COR-L47 (cell line): ENCODE data around the gene THSD4.

Source experiments
- DNase-seq: peaks from one replicate; lab custom pipeline; 2025; lab: John Stamatoyannopoulos, UW

Gene THSD4

DNA sequence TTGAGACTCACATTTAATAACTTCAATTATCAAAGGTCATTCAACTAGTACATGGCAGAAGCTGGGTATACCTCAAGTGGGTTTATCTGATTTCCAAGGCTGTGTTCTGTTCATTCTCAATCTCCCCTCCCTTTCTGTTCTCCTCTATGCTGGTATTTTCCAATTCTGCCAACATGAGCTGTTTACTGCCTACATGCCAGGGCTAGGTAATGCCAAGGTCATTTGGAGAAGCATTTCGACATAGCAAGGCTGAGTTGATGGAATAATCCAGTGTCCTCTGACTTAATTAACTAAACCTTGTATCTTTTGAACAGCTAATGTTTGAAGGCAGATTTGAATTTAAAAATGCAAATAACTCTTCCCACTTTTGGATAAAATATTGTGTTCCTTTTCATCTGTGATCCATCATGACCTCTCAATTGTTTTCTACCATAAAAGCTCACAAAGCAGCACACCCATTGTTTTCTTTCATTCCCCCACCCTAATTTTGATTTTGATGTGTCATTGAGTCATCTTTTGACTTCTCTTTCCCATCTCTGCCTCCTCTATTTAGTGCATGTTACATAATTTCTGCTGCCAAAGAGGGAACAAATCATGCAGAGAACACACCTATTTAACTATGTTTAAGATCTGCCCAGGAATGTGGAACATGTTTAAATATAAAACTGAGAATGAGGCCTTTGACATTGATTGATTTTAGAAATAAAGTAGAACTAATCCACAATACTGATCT is 386.2 kb downstream of the THSD4 start:
- no peak for DNase-seq

DNA sequence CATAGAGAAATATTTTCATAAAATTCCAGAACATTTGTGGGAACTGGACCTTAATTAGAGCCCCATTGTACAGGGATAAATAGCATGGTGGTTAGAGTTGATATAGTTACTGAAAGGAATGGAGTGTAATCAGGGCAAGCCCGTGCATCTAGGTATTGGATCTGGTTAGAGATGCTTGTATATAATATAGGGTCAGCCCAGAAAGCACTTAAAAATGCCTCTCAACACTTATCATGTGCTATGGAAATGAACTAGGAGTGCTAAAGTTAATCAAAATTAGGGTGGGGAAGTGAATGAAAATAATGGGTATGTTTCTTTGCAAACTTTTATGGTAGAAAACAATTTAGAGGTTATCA is 386.8 kb downstream of the THSD4 start:
- DNase-seq, result no peak

DNA sequence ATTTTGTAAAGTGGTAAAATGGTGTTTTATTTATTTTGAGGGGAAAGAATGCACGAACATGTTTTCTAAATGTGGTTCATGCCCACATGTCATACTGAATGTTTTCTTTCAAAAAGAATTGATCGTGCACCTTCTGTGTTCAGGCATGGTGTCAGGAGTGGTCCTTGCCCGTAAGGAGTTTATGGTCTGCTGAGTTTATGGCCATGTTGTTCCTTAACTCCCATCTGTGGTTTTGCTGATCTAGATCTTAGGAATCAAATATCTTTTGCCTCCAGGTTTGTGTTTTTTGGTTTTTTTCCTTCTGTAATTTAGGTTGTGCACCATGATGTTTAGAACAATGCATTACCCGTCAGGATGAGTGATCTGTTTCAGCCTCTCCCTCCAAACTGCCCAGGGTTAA is 390.7 kb downstream of the THSD4 start:
- DNase-seq, result no peak

DNA sequence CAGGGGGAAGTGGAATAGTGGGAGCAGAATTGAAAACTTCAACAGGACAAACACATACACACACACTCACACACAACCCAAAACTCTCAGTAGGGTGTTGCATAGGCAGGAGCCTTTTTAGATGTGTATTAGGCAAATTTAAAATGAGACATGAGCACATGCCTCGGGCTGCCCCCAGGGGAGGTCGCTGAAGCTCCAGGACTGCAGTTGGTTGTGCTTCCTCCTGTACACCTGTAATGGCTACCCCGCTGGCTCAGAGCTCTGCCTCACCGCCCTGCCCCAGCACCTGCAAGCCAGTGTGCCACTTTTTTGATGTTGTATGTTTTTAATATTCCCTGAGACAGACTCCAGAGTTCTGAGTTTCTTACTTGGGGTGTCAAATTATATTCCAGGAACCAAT is 391.7 kb downstream of the THSD4 start:
- no peak for DNase-seq

DNA sequence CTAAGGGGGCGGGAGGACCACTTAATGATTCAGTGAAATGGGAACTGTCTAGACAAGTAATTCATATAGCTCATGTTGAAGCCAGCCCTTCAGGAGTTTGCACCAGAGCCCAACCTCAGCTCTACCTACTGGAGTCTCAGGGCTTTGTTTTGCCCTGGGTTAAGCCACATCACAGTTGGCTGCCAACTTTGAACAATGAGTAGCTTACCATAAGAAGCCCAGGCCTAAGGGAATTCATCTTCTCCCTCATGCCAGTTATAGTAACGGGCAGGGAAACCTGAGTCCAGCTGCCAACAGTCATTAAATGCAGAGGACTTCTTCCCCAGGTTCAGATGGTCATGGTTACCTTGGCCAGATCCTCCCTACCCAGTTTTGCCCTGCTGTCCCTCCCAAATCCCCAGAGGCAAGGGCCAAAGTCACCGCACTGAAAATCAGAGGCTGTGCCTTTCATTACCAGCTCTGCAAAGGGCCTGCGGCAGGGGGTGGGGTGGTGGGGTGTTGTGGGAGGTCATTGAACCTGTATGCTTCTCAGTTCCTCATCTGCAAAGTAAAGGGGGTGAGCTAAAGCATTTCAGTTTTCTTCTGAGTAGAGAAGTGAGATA is 392.9 kb downstream of the THSD4 start:
- DNase-seq, result no peak

DNA sequence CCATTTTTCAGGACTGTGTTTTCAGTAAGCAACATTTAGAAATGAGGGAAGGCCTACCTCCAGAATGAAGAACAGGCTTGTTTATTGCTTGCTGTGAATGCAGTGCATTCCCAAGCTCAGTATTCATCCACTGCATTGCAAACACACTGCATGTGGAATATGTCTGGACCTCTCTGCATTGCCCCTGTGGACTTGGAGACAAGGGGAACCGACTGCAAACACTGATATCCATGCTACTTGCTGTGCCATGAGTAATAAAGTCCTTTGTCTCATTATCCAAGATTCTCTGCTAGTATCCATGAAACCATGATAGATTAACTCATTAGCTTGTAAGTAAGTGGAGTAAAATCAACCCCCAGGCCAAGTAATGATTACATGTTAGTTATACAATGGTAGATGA is 393.9 kb downstream of the THSD4 start:
- DNase-seq, result no peak

DNA sequence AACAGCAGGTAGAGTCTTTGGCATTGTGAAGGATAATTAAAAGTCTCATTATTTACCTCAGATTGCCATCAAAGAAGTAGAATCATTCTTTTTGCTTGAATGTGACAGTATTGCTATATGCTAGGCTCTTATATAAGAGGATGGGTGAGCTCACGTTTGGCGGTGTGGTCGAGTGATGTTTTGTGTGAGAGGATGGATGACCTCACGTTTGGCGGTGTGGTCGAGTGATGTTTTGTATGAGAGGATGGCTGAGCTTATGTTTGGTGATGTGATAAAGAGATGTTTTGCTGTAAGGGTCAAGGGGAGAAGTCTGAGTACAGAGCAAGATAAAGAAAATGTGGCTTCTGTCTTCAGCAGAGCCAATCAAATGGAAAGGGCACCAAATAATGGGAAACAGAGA is 395.5 kb downstream of the THSD4 start:
- DNase-seq, result no peak

DNA sequence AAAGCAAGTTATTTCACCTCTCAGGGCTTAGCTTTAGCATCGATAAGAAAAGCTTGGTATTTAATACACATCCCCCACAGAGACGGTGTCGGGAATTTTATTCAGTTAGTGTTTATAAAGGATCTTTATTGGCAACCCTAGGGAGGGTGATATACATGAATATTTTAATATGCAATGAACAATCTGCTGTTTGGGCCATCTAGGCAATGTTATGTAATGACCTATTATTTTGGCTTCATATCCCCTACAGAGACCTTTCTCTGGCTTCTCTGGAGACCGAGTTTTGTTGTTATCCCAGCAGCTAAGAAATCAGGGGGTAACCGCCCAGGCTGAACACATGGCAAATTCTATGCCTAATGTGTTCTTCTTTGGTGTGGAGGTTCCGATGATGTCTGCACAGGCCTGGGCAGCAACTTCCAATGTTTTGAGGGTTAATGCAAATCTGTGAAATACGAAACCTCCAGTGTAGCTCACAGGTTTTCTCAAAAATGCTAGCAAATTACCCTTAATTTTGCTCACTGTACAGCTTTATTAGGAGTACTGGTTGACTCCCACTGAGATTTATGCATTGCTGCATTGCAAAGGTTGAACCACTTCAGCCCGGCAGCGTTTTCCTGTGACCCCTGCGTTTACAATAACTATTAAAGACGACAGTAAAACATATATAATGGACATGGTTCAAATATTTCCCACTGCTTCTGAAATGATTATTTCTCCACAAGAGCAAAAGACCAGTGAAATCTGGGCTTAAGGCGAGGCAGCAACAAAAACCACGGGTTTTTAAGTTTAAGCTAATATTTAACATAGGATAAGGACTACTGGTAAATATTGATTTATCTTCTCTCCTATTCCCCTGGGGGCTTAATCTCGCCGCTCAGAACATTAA is 396.8 kb downstream of the THSD4 start:
- no peak for DNase-seq

DNA sequence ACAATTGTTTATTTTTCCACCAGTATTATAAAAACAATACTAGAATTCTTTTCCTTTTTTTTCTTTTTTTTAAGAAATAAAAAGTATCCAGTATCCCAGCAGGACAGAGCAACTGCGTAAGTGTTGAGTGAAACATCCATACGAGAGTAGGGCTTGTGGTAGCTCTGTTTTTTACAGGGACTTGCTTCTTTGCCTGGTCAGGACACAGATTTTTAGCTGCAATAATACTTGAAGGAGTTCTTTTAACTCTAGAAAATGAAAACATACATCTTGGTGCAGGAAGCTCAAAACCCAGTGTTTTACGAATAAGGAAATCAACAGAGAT is 397.4 kb downstream of the THSD4 start:
- DNase-seq, result no peak

DNA sequence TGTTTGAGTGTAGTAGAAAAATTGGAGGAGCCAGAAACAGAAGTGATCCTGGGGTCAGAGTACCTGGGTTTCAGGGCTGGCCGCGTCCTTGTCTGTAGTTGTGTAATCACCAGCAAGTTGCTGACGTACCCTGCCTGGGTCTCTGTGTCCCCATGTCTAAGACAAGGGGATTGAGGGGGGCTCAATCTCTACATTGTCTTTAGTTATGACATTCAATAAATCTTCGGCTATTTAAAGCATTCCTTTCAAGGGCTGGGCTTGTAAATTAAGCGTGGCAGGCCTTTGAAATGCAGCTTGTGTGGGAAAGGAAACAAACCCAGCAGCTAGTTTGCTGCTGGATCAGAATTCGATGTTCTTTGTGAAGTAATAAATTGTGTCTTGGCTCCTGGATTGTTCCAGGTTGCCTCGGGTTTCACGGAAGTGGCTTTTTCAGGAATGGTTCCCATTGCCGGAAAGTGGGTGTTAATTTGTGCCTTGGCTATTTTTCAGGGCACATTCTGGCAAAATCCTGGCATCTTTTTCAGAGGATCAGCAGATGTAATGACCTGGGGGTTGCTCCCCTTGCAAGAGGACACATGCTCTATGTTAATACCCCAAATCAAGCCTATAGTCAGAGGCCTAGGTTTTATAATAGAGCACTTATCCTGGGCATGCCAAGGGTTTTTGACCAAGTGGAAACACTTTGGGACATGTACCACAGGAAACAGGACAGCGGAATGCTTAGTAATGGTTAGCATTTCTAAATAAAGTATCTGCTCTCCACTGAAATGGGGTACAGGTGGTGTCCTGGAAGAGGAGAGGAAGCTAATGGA is 400.3 kb downstream of the THSD4 start:
- no peak for DNase-seq

DNA sequence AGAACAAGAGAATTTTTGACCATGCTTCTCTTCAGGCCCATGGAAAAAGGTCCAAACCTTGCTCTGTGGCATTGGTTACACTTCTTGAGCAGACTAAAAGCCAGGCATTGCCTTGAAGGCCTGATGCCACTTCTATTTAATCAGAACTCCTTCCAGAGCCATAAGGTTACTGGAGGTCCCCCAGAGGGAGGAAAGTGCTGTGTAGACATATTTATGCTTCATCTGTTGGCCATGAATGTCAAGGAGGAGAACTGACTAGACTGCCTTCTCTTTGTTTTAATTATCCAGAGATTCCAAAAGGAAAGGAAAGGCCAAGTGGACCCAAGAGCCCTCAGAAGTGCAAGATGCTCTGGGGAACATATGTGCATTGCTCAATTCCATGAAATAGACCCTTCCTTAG is 402.5 kb downstream of the THSD4 start:
- DNase-seq, result no peak

DNA sequence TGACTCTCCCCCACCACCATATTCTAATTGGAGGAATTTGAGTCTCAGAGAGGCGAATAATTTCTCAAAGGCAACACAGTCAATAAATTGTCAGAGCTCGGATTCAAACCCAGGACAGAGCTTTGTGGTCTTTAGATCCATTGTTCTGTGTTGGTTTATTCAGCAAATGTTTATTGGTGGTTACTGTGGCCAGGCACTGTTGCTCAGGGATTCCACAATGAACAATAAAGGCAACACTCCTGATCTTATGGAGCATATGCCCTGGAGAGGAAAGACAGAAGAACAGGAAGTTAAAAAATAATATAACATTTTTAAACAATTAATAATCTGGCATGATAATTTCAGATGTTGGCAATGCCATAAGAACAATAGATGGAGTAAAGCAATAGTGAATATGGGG is 403.4 kb downstream of the THSD4 start:
- DNase-seq, result no peak

DNA sequence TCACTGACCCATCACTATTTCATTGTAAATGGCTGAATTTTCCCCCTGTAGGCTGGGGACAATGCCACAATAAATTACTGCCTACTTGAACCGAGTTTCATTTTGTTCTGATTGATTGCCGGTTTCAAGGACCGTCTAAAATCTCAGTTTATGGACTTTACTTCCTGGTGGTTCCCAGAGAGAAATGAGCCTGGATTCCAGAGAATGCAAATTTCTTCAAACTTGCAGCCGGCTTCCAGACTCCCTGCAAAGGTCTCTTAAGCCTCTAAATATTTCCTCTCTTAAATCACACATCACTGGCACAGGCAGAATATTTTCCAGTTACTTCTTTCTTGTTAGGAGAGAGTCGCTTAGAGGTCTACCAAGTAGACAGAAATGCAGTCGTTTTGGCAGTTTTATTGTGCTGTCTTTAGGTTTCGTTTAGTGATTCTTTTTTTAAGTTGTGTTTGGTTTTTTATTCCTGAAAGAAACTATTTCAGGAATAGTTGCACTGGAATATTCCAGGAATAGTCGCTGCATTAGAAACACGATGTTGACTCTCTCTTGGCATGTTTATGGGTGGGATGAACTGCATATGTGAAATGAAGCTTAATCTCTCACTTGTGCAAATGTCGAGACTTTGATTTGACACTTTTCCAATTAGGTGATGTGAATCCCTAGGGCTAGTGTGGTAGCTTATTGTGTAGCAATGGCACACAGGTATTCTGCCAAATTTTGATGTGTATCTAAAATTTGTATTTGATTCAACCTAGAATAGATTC is 411.0 kb downstream of the THSD4 start:
- no peak for DNase-seq

DNA sequence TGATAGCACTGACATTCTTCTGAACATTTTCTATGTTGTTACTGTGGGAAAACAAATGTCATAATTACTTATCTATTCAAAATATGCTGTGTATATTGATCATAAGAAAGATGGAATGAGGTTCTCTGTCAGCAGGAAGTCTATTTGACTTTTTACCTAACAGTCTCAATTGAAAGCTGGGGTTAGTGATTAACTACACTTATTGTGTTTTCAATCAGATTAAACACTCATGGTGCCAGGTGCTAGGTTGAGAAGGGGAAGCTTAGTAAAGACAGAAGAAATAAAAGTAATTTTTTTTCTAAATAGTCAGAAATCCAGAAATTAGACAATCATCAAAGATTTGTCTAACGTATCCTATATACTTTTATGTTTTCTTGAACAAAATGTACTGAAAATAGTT is 414.1 kb downstream of the THSD4 start:
- DNase-seq, result no peak

DNA sequence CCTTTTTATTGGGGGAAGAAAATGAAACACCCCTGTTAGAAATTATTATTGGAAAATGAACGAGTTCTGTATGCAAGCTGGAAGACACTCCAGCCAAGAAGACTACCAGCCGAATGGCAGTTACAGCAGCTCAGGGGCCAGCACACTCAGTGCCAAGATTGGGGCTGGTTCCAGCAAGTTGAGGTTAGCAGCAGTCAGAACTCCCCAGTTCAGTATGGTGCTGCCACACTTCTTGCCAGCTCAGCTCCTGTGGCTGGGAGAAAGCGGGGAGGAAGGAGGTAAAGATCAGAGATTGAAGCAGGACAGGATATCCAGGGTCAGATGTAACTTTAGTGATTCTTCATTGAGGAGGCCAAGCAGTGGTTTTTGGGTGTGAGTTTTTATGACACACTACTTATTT is 414.8 kb downstream of the THSD4 start:
- DNase-seq, result no peak

DNA sequence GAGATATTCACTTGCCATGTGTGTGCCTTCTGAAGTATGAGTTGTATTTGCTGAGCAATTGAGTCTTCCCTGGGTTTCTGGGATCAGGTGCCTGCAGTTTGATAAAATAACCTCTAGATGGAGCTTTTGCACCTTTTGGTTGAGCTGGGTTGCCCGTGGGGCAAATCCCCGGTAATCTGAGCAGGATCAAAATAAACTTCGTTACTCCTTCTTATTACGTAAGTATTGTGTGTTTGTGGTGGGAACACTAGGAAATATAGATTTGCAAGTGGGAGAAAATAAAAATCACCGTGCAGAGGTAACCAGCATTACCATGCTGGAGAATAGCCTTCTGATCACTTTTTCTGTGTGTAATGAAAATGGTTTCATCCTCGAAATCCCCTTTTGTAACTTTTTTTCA is 417.7 kb downstream of the THSD4 start:
- peak; percentile 22 for DNase-seq

DNA sequence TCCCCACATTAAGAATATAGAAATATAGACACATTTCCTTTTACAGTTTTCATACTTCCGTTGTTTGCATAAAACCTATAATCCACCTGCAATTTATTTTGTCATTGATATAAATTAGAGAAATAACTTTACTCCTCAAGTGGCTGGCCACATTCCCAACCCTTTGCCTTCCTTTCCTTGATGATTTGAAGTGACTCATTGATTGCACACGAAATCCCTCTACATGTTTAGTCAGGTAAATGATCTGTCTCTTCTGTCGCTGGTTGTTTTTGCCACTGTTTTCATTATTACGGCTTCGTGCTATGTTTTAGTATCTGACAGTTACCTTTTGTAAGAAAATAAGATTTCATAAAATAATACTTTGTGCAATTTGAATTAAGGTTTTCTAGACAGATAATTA is 422.9 kb downstream of the THSD4 start:
- no peak for DNase-seq

DNA sequence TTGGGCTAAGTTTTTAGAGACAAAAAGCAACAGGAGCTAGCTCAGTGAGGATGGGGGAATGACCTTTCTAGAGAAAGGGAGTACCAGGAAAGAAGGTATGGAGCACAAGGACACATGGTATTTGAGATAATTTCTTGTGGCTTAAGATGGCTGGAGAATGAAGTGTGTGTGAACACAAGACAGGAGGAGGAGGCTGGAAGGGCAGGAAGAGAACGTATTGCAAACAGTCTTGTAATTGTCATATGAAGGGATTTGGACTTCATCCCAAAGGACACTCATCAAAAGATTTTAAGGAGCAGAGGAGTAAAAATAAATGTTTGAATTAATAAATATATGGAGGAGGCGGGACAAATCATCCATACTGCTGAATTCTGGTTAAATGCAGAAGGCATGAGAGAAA is 426.5 kb downstream of the THSD4 start:
- no peak for DNase-seq

DNA sequence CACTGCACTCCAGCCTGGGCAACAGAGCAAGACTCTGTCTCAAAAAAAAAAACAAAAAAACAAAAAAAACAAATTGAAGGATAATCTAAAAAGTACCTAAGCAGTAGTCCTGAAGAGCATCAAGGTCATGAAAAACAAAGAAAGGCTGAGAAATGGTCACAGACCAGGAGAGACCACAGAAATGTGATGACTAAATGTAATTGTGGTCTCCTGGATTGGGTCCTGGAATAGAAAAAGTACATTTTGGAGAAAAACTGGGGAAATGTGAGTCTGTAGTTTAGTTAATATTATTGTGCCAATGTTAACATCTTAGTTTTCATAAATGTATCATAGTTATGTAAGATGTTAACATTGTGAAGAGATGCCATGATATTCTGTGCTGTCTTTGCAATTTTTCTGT is 427.6 kb downstream of the THSD4 start:
- no peak for DNase-seq

DNA sequence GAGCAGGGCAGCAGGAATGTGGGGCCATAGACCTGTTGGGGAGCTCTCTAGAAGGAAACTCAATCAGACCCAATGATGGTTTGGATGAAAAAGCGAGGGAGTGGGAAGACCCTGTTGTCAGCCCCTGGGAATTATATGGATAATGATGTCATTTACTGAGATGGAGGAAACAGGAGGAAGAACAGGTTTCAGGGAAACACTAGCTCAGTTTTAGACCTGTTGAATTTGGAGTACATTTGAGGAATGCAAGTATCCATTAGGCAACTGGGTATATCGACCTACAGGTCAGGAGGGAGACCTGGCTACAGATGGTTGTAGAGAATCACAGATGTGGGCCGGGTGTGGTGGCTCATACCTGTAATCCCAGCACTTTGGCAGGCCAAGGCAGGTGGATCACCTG is 428.1 kb downstream of the THSD4 start:
- DNase-seq, result no peak

DNA sequence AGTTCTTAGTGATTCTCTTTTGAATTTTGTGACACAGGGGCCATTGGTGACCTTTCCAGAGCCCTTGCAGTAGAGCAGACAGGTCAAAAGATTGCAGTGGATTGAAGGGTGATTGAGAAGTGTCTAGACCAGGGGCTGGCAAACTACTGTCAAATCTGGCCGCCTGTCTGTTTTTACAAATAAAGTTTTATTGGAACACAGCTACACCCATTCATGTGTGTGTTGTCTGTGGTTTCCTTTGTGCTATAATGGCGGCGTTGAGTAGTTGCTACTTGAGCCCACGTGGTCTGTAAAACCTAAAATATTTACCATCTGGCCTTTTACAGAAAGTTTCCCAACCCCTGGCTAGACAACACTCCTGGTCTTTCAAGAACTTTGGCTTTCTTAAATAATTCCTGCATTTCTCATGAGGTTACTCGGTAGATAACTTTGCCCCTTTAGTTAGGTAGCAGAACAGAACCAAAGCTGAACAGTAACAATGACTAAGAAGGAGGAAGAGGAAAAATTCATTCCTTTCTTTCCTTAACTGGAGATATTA is 430.0 kb downstream of the THSD4 start:
- DNase-seq, result no peak

DNA sequence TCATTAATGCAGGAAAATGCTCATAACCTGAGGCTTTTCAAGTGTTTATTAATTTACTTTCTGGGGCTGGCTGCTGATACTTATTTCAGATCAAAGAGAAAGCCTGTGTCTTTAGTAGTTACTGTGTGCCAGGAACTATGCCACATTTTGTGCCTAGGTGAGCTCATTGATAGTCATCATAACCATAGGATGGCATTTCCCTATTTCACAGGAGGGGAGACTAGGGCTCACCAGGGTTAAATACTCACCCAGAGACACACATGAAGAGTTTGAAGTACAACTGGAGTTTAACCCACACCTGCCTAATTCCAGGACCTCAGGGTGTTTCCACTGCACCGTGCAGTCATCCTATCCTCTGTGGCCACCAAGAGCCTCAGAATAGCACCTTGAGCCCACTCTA is 430.7 kb downstream of the THSD4 start:
- DNase-seq, result no peak
